WTC11 (cell line): ENCODE data around the gene NUDT3. TPM values are rescaled to one million over a fixed set of nuclear protein-coding genes. Genes with fewer than 3 reads are reported as not detected.
A peak's percentile ranks its signal among the peaks of the same experiment; 100 is the strongest.
"Not testable (repeated sequence)": the region's sequence is repeated elsewhere in the genome, so short reads cannot be mapped to it uniquely, and the experiment has no call there.

Experiments used
- ATAC-seq: fragments of 200-7000 bp; cut with Tn5 transposase; 2 replicates; pipeline ENCODE4 v1.10.0; 2021; ENCODE audit warnings: mild to moderate bottlenecking, moderate library complexity
- CTCF ChIA-PET: fragments of 300-600 bp; sonication (Branson Sonifier 250); formaldehyde crosslinking; loops from one replicate; lab custom pipeline; 2021; ENCODE audit warnings: antibody characterized with exemption; lab: Charles Lee
- POLR2A ChIA-PET: fragments of 350-600 bp; sonication (Branson Sonifier 250); formaldehyde crosslinking; loops from one replicate; lab custom pipeline; 2021; ENCODE audit warnings: antibody characterized with exemption; lab: Charles Lee
- DNase-seq: peaks from one replicate; pipeline ENCODE4 v3.0.0; 2021; ENCODE audit warnings: low spot score
- H3K27ac Mint-ChIP-seq: 2 replicates; pipeline ENCODE4 v1.8.0; 2021; ENCODE audit warnings: mixed read lengths
- H3K27me3 Mint-ChIP-seq: 2 replicates; pipeline ENCODE4 v1.8.0; 2021; ENCODE audit warnings: low read depth, mild to moderate bottlenecking, moderate library complexity, mixed read lengths
- H3K36me3 Mint-ChIP-seq: 2 replicates; pipeline ENCODE4 v1.8.0; 2021; ENCODE audit warnings: mixed read lengths
- H3K4me1 Mint-ChIP-seq: 2 replicates; pipeline ENCODE4 v1.8.0; 2022; ENCODE audit warnings: mixed read lengths
- H3K4me3 Mint-ChIP-seq: 2 replicates; pipeline ENCODE4 v1.8.0; 2021; ENCODE audit warnings: mild to moderate bottlenecking, moderate library complexity, mixed read lengths
- H3K9me3 Mint-ChIP-seq: 2 replicates; pipeline ENCODE4 v1.8.0; 2021; ENCODE audit warnings: mixed read lengths
- CREM ChIP-seq: sonication (generic); formaldehyde crosslinking; IDR thresholded peaks from 2 replicates; pipeline ENCODE4 v1.8.1; 2022; ENCODE audit warnings: mild to moderate bottlenecking, missing genetic modification reagents, moderate library complexity
- FOXK1 ChIP-seq: sonication (generic); formaldehyde crosslinking; IDR thresholded peaks from 2 replicates; pipeline ENCODE4 v1.8.0; 2022; ENCODE audit warnings: mild to moderate bottlenecking, moderate library complexity, missing genetic modification reagents
- FOXP1 ChIP-seq: sonication (generic); formaldehyde crosslinking; IDR thresholded peaks from 2 replicates; pipeline ENCODE4 v1.8.0; 2022; ENCODE audit warnings: missing genetic modification reagents, mild to moderate bottlenecking, moderate library complexity, borderline replicate concordance
- IRF2 ChIP-seq: sonication (generic); formaldehyde crosslinking; IDR thresholded peaks from 2 replicates; pipeline ENCODE4 v1.8.0; 2022; ENCODE audit warnings: low read depth, missing genetic modification reagents, borderline replicate concordance
- NFE2L1 ChIP-seq: sonication (generic); formaldehyde crosslinking; IDR thresholded peaks from 2 replicates; pipeline ENCODE4 v1.8.1; 2023; ENCODE audit warnings: missing genetic modification reagents
- NFYB ChIP-seq: sonication (generic); formaldehyde crosslinking; conservative IDR thresholded peaks from 2 replicates; pipeline ENCODE4 v1.8.0; 2022; ENCODE audit warnings: low read depth, missing genetic modification reagents
- SMAD3 ChIP-seq: sonication (generic); formaldehyde crosslinking; IDR thresholded peaks from 2 replicates; pipeline ENCODE4 v1.8.0; 2022; ENCODE audit warnings: missing genetic modification reagents, mild to moderate bottlenecking, borderline replicate concordance
- SMAD4 ChIP-seq: sonication (generic); formaldehyde crosslinking; IDR thresholded peaks from 2 replicates; pipeline ENCODE4 v1.8.0; 2022; ENCODE audit warnings: mild to moderate bottlenecking, missing genetic modification reagents
- TCF7 ChIP-seq: sonication (generic); formaldehyde crosslinking; IDR thresholded peaks from 2 replicates; pipeline ENCODE4 v1.8.0; 2022; ENCODE audit warnings: mild to moderate bottlenecking, low read depth, missing genetic modification reagents, moderate library complexity
- TEAD4 ChIP-seq: sonication (generic); formaldehyde crosslinking; IDR thresholded peaks from 2 replicates; pipeline ENCODE4 v1.8.0; 2022; ENCODE audit warnings: mild to moderate bottlenecking, missing genetic modification reagents
- total RNA-seq: library from RNA; stranded (reverse); gene quantifications from 3 replicates; pipeline ENCODE4 v1.2.3, GENCODE V29; 2021
- TF ChIP-seq, protein P1 (sequence below): sonication (generic); formaldehyde crosslinking; IDR thresholded peaks from 2 replicates; pipeline ENCODE4 v1.8.0; 2022; ENCODE audit warnings: mild to moderate bottlenecking, missing genetic modification reagents
- TF ChIP-seq, protein P2 (sequence below): sonication (generic); formaldehyde crosslinking; IDR thresholded peaks from 2 replicates; pipeline ENCODE4 v1.8.0; 2022; ENCODE audit warnings: mild to moderate bottlenecking, missing genetic modification reagents
- TF ChIP-seq, protein P3 (sequence below): sonication (generic); formaldehyde crosslinking; IDR thresholded peaks from 2 replicates; pipeline ENCODE4 v1.8.0; 2022; ENCODE audit warnings: mild to moderate bottlenecking, missing genetic modification reagents
- TF ChIP-seq, protein P4 (sequence below): sonication (generic); formaldehyde crosslinking; IDR thresholded peaks from 2 replicates; pipeline ENCODE4 v1.8.1; 2023; ENCODE audit warnings: mild to moderate bottlenecking, missing genetic modification reagents, borderline replicate concordance
- TF ChIP-seq, protein P5 (sequence below): sonication (generic); formaldehyde crosslinking; IDR thresholded peaks from 2 replicates; pipeline ENCODE4 v1.8.0; 2023; ENCODE audit warnings: mild to moderate bottlenecking, missing genetic modification reagents
- TF ChIP-seq, protein P6 (sequence below): fragments of 250-450 bp; sonication (Bioruptor Pico); IDR thresholded peaks from 2 replicates; pipeline ENCODE4 v1.9.0; 2021; ENCODE audit warnings: mild to moderate bottlenecking
- TF ChIP-seq, protein P7 (sequence below): sonication (generic); formaldehyde crosslinking; IDR thresholded peaks from 2 replicates; pipeline ENCODE4 v1.8.1; 2022; ENCODE audit warnings: low read depth, mild to moderate bottlenecking, moderate library complexity, missing genetic modification reagents, borderline replicate concordance

The NUDT3 gene
- total RNA-seq, 1 experiment from 2014 or later = 30.0 TPM

DNA sequence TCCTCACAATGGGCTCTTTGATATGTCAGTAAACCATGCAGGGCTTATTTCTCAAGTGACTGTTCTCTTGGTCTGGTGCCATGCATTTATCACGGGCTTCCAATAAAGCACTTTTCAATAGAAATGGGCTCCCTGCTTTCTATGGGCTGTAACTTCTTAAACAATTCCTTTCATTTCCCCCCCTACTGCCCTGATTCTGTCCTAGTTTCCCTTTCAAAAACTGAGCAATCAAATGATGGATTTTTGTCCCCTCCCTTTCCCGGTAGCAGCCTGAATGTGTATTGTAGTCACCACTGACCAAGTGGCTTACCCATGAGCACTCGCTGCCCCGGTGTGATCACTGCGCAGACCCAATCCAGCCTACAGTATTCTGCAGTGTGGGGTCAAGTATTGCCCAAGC lies 19.5 kb upstream of the NUDT3 start:
- ChIA-PET CTCF (no interaction called here), POLR2A (no interaction called here)
- no peak overlapping the region for H3K4me3 Mint-ChIP-seq
- no peaks in the 10 kb centered on the region for H3K27me3 Mint-ChIP-seq
- H3K36me3 Mint-ChIP-seq = peaks cover 27% of the 10 kb centered on the region
- ATAC-seq (no peak), DNase-seq (no peak)
- peak overlapping the region; percentile 55; the same call in 1 of the 2 replicates for H3K27ac Mint-ChIP-seq
- no peaks in the 10 kb centered on the region for H3K4me1 Mint-ChIP-seq
- no peaks in the 10 kb centered on the region for H3K9me3 Mint-ChIP-seq
- TF ChIP-seq TCF7 (CRISPR knock-in tag) (no peak), CREM (CRISPR knock-in tag) (no peak), IRF2 (no peak), NFYB (CRISPR knock-in tag) (no peak), TEAD4 (CRISPR knock-in tag) (no peak), SMAD3 (CRISPR knock-in tag) (no peak), NFE2L1 (CRISPR knock-in tag) (no peak), FOXK1 (CRISPR knock-in tag) (no peak), SMAD4 (CRISPR knock-in tag) (no peak), FOXP1 (CRISPR knock-in tag) (no peak)
- TF ChIP-seq, protein P1, sequence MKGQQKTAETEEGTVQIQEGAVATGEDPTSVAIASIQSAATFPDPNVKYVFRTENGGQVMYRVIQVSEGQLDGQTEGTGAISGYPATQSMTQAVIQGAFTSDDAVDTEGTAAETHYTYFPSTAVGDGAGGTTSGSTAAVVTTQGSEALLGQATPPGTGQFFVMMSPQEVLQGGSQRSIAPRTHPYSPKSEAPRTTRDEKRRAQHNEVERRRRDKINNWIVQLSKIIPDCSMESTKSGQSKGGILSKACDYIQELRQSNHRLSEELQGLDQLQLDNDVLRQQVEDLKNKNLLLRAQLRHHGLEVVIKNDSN (CRISPR knock-in tag) = no peak
- TF ChIP-seq, protein P2, sequence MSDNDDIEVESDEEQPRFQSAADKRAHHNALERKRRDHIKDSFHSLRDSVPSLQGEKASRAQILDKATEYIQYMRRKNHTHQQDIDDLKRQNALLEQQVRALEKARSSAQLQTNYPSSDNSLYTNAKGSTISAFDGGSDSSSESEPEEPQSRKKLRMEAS (CRISPR knock-in tag) = no peak
- TF ChIP-seq, protein P3, sequence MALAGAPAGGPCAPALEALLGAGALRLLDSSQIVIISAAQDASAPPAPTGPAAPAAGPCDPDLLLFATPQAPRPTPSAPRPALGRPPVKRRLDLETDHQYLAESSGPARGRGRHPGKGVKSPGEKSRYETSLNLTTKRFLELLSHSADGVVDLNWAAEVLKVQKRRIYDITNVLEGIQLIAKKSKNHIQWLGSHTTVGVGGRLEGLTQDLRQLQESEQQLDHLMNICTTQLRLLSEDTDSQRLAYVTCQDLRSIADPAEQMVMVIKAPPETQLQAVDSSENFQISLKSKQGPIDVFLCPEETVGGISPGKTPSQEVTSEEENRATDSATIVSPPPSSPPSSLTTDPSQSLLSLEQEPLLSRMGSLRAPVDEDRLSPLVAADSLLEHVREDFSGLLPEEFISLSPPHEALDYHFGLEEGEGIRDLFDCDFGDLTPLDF (CRISPR knock-in tag) = no peak
- TF ChIP-seq, protein P4, sequence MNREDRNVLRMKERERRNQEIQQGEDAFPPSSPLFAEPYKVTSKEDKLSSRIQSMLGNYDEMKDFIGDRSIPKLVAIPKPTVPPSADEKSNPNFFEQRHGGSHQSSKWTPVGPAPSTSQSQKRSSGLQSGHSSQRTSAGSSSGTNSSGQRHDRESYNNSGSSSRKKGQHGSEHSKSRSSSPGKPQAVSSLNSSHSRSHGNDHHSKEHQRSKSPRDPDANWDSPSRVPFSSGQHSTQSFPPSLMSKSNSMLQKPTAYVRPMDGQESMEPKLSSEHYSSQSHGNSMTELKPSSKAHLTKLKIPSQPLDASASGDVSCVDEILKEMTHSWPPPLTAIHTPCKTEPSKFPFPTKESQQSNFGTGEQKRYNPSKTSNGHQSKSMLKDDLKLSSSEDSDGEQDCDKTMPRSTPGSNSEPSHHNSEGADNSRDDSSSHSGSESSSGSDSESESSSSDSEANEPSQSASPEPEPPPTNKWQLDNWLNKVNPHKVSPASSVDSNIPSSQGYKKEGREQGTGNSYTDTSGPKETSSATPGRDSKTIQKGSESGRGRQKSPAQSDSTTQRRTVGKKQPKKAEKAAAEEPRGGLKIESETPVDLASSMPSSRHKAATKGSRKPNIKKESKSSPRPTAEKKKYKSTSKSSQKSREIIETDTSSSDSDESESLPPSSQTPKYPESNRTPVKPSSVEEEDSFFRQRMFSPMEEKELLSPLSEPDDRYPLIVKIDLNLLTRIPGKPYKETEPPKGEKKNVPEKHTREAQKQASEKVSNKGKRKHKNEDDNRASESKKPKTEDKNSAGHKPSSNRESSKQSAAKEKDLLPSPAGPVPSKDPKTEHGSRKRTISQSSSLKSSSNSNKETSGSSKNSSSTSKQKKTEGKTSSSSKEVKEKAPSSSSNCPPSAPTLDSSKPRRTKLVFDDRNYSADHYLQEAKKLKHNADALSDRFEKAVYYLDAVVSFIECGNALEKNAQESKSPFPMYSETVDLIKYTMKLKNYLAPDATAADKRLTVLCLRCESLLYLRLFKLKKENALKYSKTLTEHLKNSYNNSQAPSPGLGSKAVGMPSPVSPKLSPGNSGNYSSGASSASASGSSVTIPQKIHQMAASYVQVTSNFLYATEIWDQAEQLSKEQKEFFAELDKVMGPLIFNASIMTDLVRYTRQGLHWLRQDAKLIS (CRISPR knock-in tag) = no peak
- TF ChIP-seq, protein P5, sequence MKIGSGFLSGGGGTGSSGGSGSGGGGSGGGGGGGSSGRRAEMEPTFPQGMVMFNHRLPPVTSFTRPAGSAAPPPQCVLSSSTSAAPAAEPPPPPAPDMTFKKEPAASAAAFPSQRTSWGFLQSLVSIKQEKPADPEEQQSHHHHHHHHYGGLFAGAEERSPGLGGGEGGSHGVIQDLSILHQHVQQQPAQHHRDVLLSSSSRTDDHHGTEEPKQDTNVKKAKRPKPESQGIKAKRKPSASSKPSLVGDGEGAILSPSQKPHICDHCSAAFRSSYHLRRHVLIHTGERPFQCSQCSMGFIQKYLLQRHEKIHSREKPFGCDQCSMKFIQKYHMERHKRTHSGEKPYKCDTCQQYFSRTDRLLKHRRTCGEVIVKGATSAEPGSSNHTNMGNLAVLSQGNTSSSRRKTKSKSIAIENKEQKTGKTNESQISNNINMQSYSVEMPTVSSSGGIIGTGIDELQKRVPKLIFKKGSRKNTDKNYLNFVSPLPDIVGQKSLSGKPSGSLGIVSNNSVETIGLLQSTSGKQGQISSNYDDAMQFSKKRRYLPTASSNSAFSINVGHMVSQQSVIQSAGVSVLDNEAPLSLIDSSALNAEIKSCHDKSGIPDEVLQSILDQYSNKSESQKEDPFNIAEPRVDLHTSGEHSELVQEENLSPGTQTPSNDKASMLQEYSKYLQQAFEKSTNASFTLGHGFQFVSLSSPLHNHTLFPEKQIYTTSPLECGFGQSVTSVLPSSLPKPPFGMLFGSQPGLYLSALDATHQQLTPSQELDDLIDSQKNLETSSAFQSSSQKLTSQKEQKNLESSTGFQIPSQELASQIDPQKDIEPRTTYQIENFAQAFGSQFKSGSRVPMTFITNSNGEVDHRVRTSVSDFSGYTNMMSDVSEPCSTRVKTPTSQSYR = no peak
- TF ChIP-seq, protein P6, sequence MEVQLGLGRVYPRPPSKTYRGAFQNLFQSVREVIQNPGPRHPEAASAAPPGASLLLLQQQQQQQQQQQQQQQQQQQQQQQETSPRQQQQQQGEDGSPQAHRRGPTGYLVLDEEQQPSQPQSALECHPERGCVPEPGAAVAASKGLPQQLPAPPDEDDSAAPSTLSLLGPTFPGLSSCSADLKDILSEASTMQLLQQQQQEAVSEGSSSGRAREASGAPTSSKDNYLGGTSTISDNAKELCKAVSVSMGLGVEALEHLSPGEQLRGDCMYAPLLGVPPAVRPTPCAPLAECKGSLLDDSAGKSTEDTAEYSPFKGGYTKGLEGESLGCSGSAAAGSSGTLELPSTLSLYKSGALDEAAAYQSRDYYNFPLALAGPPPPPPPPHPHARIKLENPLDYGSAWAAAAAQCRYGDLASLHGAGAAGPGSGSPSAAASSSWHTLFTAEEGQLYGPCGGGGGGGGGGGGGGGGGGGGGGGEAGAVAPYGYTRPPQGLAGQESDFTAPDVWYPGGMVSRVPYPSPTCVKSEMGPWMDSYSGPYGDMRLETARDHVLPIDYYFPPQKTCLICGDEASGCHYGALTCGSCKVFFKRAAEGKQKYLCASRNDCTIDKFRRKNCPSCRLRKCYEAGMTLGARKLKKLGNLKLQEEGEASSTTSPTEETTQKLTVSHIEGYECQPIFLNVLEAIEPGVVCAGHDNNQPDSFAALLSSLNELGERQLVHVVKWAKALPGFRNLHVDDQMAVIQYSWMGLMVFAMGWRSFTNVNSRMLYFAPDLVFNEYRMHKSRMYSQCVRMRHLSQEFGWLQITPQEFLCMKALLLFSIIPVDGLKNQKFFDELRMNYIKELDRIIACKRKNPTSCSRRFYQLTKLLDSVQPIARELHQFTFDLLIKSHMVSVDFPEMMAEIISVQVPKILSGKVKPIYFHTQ = no peak
- TF ChIP-seq, protein P7, sequence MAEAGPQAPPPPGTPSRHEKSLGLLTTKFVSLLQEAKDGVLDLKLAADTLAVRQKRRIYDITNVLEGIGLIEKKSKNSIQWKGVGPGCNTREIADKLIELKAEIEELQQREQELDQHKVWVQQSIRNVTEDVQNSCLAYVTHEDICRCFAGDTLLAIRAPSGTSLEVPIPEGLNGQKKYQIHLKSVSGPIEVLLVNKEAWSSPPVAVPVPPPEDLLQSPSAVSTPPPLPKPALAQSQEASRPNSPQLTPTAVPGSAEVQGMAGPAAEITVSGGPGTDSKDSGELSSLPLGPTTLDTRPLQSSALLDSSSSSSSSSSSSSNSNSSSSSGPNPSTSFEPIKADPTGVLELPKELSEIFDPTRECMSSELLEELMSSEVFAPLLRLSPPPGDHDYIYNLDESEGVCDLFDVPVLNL (CRISPR knock-in tag) = no peak

DNA sequence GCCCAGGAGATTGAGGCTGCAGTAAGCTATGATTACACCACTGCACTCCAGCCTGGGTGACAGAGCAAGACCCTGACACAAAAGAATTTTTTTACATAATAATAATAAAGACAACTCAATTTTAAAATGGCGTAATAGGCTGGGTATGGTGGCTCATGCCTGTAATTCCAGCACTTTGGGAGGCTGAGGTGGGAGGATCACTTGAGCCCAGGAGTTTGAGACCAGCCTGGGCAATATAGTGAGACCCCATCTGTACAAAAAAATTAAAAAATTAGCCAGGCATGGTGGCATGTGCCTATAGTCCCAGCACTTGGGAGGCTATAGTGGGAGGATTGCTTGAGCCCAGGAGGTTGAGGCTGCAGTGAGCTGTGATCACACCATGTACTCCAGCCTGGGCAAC lies 15.4 kb upstream of the NUDT3 start:
- H3K36me3 Mint-ChIP-seq = peaks cover 10% of the 10 kb centered on the region
- H3K27me3 Mint-ChIP-seq, DNase-seq, H3K4me1 Mint-ChIP-seq, H3K4me3 Mint-ChIP-seq, CTCF ChIA-PET, ATAC-seq, H3K9me3 Mint-ChIP-seq, H3K27ac Mint-ChIP-seq: not testable (repeated sequence)
- POLR2A ChIA-PET = interaction anchor here (0.7 kb wide), 1 partner anchor 661 kb away, joined by 3 read pairs; the partner anchor contains the start of gene IP6K3
